LNCaP clone FGC (cell line): Measurements from ENCODE around the gene STK39.

Source experiments
- DNase-seq: peaks from one replicate; pipeline ENCODE4 v3.0.0-alpha.2; 2011; ENCODE audit warnings: low read depth
- H3K4me3 ChIP-seq: 2 replicates; pipeline ENCODE4 v1.5.1; 2011; ENCODE audit warnings: mild to moderate bottlenecking, low read depth, low read length, control low read depth
- TF ChIP-seq, protein P1 (sequence below): IDR thresholded peaks from 2 replicates; pipeline ENCODE4 v1.5.1; 2012; ENCODE audit warnings: mild to moderate bottlenecking; ENCODE audit not compliant: control insufficient read depth, insufficient read depth; ENCODE audit errors: extremely low read depth

The STK39 gene

GRCh38 chr2:168201584-168202116 lies 45.7 kb downstream of the STK39 start:
- H3K4me3 ChIP-seq: no peak overlapping the region
- DNase-seq: no peak
- TF ChIP-seq, protein P1, sequence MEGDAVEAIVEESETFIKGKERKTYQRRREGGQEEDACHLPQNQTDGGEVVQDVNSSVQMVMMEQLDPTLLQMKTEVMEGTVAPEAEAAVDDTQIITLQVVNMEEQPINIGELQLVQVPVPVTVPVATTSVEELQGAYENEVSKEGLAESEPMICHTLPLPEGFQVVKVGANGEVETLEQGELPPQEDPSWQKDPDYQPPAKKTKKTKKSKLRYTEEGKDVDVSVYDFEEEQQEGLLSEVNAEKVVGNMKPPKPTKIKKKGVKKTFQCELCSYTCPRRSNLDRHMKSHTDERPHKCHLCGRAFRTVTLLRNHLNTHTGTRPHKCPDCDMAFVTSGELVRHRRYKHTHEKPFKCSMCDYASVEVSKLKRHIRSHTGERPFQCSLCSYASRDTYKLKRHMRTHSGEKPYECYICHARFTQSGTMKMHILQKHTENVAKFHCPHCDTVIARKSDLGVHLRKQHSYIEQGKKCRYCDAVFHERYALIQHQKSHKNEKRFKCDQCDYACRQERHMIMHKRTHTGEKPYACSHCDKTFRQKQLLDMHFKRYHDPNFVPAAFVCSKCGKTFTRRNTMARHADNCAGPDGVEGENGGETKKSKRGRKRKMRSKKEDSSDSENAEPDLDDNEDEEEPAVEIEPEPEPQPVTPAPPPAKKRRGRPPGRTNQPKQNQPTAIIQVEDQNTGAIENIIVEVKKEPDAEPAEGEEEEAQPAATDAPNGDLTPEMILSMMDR: no peak

- TF ChIP-seq, protein P1: no peak
- DNase-seq: no peak
- H3K4me3 ChIP-seq: no peak overlapping the region
Observed at GRCh38 chr2:168200930-168201583, 46.3 kb downstream of the STK39 start.

- no peak overlapping the region for H3K4me3 ChIP-seq
- TF ChIP-seq, protein P1: no peak
- no peak for DNase-seq
Observed at GRCh38 chr2:168198476-168199207, 48.8 kb downstream of the STK39 start.

DNA sequence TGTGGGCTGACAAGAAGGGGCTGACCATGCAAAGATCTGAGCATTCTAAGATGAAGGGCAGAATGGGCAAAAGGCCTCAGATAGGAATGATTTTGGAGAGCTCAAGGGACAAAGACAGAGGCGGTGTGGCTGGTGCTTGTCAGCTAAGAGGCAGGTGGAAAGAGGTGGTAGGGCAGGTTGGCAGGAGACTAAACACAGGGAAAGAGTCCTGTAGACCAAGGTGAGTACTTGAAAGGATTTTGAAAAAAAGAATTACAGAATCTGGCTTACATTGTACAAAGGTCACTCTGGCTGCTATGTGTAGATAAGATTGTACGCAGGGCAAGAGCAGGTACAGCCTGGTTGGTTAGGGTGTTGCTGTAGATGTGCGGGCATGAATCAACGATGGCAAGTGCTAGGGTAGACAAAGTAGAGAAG lies 50.6 kb downstream of the STK39 start:
- TF ChIP-seq, protein P1: no peak
- DNase-seq: no peak
- no peak overlapping the region for H3K4me3 ChIP-seq

- no peak overlapping the region for H3K4me3 ChIP-seq
- DNase-seq: no peak
- TF ChIP-seq, protein P1: no peak
Observed at GRCh38 chr2:168194784-168195522, 52.4 kb downstream of the STK39 start.

DNA sequence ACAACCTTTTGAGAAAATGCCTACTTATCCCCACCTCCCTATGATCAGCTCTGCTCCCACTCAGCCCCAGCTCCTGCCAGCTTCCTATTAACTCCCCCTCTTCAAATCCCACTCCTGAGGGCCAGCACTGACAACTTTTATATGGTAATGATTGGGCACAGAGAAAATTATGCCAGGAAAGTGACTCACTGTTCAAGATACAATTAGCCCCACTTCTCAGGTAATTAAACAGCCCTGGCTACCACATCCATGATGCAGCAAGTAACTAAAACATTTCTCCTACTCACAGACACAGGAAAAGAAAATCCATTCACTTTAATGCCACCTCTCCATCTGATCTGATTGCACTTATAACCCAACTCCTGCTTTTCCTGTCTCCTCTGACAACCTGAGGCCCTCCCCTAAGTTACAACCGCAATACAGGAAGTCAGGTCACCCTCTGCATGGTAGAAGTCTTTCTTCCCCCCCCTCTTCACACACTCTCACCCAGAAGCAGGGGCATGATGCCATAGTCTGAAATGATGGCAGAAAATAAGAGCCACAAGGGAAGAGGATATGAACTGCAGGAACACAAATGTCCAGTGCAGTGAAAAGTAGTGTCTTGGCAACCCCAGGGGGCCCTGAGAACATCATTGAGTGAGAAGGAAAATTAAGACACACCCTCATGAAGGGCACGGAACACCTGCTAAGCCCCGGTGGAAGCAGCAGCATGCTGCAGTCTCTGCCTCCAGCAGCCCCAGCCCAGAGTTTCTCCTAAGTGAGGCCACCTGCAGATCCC lies 54.4 kb downstream of the STK39 start:
- TF ChIP-seq, protein P1: no peak
- no peak overlapping the region for H3K4me3 ChIP-seq
- DNase-seq: no peak
